ENCODE measurements around the gene SCPEP1.
A peak's percentile ranks its signal among the peaks of the same experiment; 100 is the strongest.
"Not testable (repeated sequence)": the region's sequence is repeated elsewhere in the genome, so short reads cannot be mapped to it uniquely, and the experiment has no call there.

The SCPEP1 gene

DNA sequence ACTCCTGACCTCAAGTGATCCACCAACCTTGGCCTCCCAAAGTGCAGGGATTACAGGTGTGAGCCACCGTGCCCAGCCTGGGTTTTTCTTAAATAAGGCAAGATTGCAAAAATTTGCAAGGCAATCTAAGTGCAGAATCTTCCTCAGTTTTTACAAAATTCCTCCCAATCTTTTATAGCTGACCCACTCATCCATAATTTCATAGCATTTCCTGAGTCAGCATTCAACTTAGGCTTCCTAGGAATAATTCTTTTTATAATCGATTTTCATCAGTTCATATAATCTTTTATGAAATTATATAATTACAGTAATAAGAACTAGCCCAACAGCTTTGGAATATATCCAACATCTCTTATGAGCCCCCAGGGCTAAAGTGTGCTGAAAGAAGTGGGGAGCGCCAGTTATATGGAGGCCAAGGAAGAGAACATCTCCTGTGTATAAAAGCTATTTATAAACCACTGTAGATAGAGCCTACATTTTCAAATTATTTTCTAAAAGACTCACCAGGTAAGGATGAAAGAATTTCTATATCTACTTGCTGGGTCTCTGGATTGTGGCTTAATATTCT is 31.9 kb upstream of the SCPEP1 start:
- TF ChIP-seq, protein P1, sequence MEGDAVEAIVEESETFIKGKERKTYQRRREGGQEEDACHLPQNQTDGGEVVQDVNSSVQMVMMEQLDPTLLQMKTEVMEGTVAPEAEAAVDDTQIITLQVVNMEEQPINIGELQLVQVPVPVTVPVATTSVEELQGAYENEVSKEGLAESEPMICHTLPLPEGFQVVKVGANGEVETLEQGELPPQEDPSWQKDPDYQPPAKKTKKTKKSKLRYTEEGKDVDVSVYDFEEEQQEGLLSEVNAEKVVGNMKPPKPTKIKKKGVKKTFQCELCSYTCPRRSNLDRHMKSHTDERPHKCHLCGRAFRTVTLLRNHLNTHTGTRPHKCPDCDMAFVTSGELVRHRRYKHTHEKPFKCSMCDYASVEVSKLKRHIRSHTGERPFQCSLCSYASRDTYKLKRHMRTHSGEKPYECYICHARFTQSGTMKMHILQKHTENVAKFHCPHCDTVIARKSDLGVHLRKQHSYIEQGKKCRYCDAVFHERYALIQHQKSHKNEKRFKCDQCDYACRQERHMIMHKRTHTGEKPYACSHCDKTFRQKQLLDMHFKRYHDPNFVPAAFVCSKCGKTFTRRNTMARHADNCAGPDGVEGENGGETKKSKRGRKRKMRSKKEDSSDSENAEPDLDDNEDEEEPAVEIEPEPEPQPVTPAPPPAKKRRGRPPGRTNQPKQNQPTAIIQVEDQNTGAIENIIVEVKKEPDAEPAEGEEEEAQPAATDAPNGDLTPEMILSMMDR (conservative IDR thresholded peaks at IDR 0.05; ENCODE audit: low read depth, low read length), result no peak
- DNase-seq (ENCODE audit: low read depth), result no peak
- H3K4me3 ChIP-seq (ENCODE audit: low read length), result no peak overlapping the region

DNA sequence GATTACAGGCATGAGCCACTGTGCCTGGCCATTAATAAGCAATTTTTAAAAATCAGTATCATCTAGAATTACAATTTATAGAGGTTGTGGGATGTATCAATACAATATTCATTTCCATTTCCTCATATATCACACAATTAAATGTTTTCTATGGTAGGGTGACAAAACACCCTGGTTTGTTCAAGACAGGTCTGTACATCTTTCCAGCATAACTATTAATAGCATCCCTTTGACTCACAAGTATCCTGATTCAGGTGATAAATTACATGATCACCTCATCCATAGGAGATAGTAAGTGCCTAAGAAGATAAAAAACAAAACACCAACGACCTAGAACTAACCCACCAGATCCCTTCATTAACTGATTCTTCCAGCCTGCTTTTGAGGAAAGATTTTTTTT is 30.2 kb upstream of the SCPEP1 start:
- no peak for DNase-seq (ENCODE audit: low read depth)
- no peak overlapping the region for H3K4me3 ChIP-seq (ENCODE audit: low read length)
- TF ChIP-seq, protein P1 (conservative IDR thresholded peaks at IDR 0.05; ENCODE audit: low read depth, low read length), result no peak

GRCh38 chr17:56948491-56948890 is 29.4 kb upstream of the SCPEP1 start:
- H3K4me3 ChIP-seq (ENCODE audit: low read length), result no peak overlapping the region
- DNase-seq (ENCODE audit: low read depth), result no peak
- TF ChIP-seq, protein P1 (conservative IDR thresholded peaks at IDR 0.05; ENCODE audit: low read depth, low read length), result no peak

- no peak for DNase-seq (ENCODE audit: low read depth)
- TF ChIP-seq, protein P1 (conservative IDR thresholded peaks at IDR 0.05; ENCODE audit: low read depth, low read length), result no peak
- H3K4me3 ChIP-seq (ENCODE audit: low read length), result no peak overlapping the region
Observed at GRCh38 chr17:56949595-56949994, 28.3 kb upstream of the SCPEP1 start.

DNA sequence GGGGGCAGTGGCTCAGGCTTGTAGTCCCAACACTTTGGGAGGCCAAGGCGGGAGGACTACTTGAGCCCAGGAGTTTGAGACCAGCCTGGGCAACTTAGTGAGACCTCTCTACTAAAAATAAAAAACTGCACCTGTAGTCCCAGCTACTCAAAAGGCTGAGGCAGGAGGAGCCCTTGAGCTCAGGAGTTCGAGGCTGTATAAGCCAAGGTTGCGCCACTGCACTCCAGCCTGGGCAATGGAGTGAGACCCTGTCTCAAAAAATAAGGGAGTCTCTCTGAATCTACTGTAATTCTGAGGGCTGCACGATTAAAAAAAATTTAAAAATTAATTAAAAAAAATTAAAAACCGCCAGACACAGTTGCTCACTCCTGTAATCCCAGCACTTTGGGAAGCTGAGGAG is 20.9 kb upstream of the SCPEP1 start:
- TF ChIP-seq, protein P1 (conservative IDR thresholded peaks at IDR 0.05; ENCODE audit: low read depth, low read length), result no peak
- no peak for DNase-seq (ENCODE audit: low read depth)
- no peak overlapping the region for H3K4me3 ChIP-seq (ENCODE audit: low read length)

GRCh38 chr17:56960596-56961538 is 17.1 kb upstream of the SCPEP1 start, which contains the start of gene COIL:
COIL (minus strand) TSS chr17:56961050; CDS start chr17:56961019, 31 bp downstream.
- DNase-seq (ENCODE audit: low read depth), result peak; percentile 68
- TF ChIP-seq, protein P1 (conservative IDR thresholded peaks at IDR 0.05; ENCODE audit: low read depth, low read length), result peak; percentile 98
- peak within 1 kb of the TSS; percentile 88 for H3K4me3 ChIP-seq (ENCODE audit: low read length)

DNA sequence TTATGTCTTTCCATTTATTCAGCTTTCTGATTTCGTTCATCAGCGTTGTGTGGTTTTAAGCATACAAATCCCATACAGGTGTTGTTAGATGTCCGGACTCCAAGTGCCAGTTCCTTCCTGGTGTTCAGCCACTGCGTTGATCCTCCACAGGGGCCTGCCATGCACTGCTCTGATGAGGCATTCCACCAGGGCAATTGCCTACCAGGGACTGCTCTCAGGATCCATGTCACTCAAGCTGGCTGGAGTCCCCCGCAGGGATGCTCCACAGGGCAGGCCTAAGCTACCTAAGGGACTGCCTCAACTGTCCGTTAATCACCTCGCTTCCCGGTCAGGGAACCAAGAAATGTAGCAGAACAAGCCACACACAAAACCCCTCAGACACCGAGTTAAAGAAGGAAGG is 12.7 kb upstream of the SCPEP1 start:
- not testable (repeated sequence) for H3K4me3 ChIP-seq (ENCODE audit: low read length); DNase-seq (ENCODE audit: low read depth)

DNA sequence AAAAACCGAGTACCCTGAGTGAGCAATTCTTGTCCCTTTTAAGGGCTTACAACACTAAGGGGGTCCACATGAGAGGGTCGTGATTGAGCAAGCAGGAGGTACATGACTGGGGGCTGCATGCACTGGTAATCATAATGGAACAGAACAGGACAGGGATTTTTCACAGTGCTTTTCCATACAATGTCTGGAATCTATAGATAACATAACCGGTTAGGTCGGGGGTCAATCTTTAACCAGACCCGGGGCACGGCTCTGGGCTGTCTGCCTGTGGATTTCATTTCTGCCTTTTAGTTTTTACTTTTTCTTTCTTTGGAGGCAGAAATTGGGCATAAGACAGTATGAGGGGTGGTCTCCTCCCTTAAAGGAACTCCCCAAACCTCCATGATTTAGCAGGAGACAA is 12.2 kb upstream of the SCPEP1 start:
- not testable (repeated sequence) for DNase-seq (ENCODE audit: low read depth); H3K4me3 ChIP-seq (ENCODE audit: low read length)
